Measurements from ENCODE around the gene CNTROB. TPM values are rescaled to one million over a fixed set of nuclear protein-coding genes. Genes with fewer than 3 reads are reported as not detected.
"Not testable (repeated sequence)": the region's sequence is repeated elsewhere in the genome, so short reads cannot be mapped to it uniquely, and the experiment has no call there.

Gene CNTROB
- total RNA-seq, 4 donors from 2014 or later = 22.4 to 38.0 (median 28.0) TPM

DNA sequence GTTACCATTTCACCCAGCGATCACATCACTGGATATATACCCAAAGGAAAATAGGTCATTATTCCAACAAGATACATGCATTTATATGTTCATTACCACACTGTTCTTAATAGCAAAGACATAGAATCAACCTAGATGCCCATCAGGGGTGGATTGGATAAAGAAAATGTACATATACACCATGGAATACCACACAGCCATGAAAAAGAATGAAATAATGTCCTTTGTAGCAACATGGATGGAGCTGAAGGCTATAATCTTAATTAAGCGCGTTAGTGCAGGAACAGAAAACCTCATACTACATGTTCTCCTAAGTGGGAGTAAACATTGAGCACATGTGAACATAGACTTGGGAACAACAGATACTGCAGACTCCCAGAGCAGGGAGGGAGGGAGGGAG is 18.6 kb downstream of the CNTROB start:
- no peaks in the 10 kb centered on the region for H3K9me3 ChIP-seq
- H3K27ac ChIP-seq = no peak overlapping the region
- H3K27me3 ChIP-seq = no peaks in the 10 kb centered on the region
- H3K36me3 ChIP-seq = peaks cover 0 to 52% (median 6%) of the 10 kb centered on the region in 3 donors
- no peak overlapping the region for H3K4me3 ChIP-seq
- H3K4me1 ChIP-seq = no peaks in the 10 kb centered on the region
- WGBS, 2 donors = 81 to 86% methylated on average over 3 of the region's 3 CpGs
- DNase-seq (ENCODE audit: low spot score in 2 of 2) = no peak
- TF ChIP-seq EP300 (IDR thresholded peaks at IDR 0.05) = no peak
- no peak for TF ChIP-seq POLR2A (IDR thresholded peaks at IDR 0.05)
- TF ChIP-seq, protein P1, sequence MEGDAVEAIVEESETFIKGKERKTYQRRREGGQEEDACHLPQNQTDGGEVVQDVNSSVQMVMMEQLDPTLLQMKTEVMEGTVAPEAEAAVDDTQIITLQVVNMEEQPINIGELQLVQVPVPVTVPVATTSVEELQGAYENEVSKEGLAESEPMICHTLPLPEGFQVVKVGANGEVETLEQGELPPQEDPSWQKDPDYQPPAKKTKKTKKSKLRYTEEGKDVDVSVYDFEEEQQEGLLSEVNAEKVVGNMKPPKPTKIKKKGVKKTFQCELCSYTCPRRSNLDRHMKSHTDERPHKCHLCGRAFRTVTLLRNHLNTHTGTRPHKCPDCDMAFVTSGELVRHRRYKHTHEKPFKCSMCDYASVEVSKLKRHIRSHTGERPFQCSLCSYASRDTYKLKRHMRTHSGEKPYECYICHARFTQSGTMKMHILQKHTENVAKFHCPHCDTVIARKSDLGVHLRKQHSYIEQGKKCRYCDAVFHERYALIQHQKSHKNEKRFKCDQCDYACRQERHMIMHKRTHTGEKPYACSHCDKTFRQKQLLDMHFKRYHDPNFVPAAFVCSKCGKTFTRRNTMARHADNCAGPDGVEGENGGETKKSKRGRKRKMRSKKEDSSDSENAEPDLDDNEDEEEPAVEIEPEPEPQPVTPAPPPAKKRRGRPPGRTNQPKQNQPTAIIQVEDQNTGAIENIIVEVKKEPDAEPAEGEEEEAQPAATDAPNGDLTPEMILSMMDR (IDR thresholded peaks at IDR 0.05) = no peak

DNA sequence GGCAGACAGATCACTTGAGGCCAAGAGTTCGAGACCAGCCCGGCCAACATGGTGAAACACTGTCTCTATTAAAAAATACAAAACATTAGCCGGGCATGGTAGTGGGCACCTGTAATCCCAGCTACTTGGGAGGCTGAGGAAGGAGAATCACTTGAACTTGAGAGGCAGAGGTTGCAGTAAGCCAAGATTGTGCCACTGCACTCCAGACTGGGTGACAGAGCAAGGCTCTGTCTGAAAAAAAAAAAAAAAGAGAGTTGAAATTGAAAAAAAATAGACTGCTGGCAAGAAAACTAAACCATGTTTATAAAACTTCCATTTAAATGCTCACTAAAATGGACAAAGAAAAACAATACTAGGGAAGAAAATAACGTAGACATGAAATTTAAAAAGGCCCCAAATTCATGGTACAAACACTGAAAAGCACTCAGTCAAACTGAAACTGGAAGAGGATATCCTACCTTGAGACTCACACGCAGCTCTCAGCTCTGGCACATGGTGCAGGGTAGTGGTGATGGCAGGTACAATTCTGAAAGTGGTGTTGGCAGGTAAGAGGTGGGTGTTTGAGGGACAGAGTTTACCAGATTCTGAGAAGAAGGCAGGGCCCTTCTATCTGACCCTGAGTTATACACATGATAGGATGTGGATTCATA is 19.3 kb downstream of the CNTROB start:
- DNase-seq (ENCODE audit: low spot score in 2 of 2) = no peak
- H3K27ac ChIP-seq = no peak overlapping the region
- TF ChIP-seq, protein P1 (IDR thresholded peaks at IDR 0.05) = no peak
- TF ChIP-seq POLR2A (IDR thresholded peaks at IDR 0.05) = no peak
- no peaks in the 10 kb centered on the region for H3K4me1 ChIP-seq
- H3K36me3 ChIP-seq = peaks cover 0 to 45% (median 2%) of the 10 kb centered on the region in 3 donors
- H3K4me3 ChIP-seq = no peak overlapping the region
- no peaks in the 10 kb centered on the region for H3K27me3 ChIP-seq
- WGBS, 2 donors = 78 to 84% methylated on average over 5 of the region's 5 CpGs
- no peaks in the 10 kb centered on the region for H3K9me3 ChIP-seq

DNA sequence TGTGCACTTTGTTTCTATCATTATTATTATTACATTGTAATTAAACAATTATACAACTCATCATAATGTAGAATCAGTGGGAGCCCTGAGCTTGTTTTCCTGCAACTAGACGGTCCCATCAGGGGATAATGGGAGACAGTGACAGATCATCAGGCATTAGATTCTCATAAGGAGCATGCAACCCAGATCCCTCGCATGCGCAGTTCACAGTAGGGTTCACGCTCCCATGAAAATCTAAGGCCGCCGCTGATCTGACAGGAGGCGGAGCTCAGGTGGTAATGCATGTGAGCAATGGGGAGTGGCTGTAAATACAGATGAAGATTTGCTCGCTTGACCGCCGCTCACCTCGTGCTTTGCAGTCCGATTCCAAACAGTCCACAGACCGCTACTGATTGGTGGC is 21.3 kb downstream of the CNTROB start:
- not testable (repeated sequence) for H3K27ac ChIP-seq; H3K27me3 ChIP-seq; H3K9me3 ChIP-seq; DNase-seq (ENCODE audit: low spot score in 2 of 2); H3K4me3 ChIP-seq; H3K4me1 ChIP-seq
- WGBS, 2 donors = 93 to 96% methylated on average over 13 of the region's 13 CpGs
- peaks cover 0 to 26% (median 0%) of the 10 kb centered on the region in 3 donors for H3K36me3 ChIP-seq

DNA sequence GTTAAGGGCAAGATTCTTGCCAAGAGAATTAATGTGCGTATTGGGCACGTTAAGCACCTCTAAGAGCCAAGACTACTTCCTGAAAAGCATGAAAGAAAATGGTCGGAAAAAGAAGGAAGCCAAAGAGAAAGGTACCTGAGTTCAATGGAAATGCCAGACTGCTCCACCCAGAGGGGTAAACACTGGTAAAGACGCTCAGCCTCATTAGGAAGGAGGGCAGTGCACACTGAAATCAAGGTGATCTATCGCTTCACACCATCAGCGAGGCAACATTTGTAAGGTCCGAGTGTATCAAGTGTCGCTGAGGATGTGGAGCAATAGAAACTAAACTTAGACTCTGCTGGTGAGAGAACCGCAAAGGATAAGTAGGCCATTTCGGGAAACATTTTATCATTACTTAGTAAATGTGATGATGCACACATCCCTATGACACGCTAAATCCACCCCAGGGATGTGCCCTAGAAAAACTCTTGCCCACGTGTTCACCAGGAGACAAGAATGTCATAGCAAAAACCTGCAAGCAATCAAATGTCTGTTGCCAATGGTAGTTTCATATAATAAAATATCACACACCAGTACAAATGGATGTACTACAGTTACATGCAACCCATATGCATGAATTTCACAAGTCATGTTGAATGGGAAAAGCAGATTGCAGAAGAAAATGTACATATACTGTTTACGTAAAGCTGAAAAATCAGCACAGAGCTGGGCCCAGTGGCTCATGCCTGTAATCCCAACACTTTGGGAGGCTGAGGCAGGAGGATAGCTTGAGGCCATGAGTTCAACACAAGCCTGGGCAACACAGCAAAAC is 23.6 kb downstream of the CNTROB start:
- H3K27ac ChIP-seq = no peak overlapping the region
- WGBS, 2 donors = 75 to 77% methylated on average over 13 of the region's 13 CpGs
- no peak overlapping the region for H3K4me3 ChIP-seq
- TF ChIP-seq, protein P1 (IDR thresholded peaks at IDR 0.05) = no peak
- no peaks in the 10 kb centered on the region for H3K9me3 ChIP-seq
- peaks cover 0 to 22% of the 10 kb centered on the region in 2 donors for H3K27me3 ChIP-seq
- no peaks in the 10 kb centered on the region for H3K4me1 ChIP-seq
- peaks cover 0 to 2% (median 0%) of the 10 kb centered on the region in 3 donors for H3K36me3 ChIP-seq
- no peak for DNase-seq (ENCODE audit: low spot score in 2 of 2)

DNA sequence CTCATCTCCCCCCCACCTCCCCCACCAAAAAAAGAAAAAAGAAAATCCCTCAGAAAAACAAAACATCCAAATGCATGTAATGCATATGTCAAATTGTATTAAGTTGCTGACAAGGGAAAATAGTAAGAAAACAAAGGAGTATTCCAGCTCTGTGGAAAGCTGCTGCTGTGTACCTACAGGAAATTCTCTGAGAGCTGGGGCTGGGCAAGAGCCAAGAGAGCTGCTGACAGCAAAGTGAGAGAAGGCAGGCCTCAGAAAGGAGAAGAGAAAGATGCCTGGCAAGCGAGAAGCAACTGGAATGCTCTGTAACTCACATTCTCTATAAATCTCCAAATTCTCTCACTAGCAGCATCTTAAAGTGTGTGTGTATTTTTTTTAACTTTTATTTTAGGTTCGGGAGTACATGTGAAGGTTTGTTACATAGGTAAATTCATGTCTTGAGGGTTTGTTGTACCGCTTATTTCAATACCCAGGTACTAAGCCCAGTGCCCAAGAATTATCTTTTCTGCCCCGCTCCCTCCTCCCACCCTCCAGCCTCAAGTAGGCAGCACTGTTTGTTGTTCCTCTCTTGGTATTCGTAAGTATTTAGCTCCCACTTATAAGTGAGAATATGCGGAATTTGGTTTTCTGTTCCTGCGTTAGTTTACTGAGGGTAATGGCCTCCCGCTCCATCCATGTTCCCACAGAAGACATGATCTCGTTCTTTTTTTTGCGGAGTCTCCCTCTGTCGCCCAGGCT is 24.4 kb downstream of the CNTROB start:
- no peaks in the 10 kb centered on the region for H3K9me3 ChIP-seq
- no peak for DNase-seq (ENCODE audit: low spot score in 2 of 2)
- no peaks in the 10 kb centered on the region for H3K36me3 ChIP-seq
- TF ChIP-seq, protein P1 (IDR thresholded peaks at IDR 0.05) = no peak
- TF ChIP-seq EP300 (IDR thresholded peaks at IDR 0.05) = no peak
- TF ChIP-seq POLR2A (IDR thresholded peaks at IDR 0.05) = no peak
- peaks cover 0 to 30% of the 10 kb centered on the region in 2 donors for H3K27me3 ChIP-seq
- H3K4me3 ChIP-seq = no peak overlapping the region
- 80 to 81% methylated on average over 11 of the region's 11 CpGs for WGBS, 2 donors
- no peaks in the 10 kb centered on the region for H3K4me1 ChIP-seq
- H3K27ac ChIP-seq = no peak overlapping the region
